Hepatocyte (in vitro differentiated cells): ENCODE data around the gene TCEAL4.

ENCODE experiments used
- EZH2 ChIP-seq: fragments of 200-600 bp; sonication (generic); IDR thresholded peaks from 2 replicates; pipeline ENCODE4 v1.6.1; 2016; ENCODE audit warnings: antibody characterized with exemption, mild to moderate bottlenecking, borderline replicate concordance
- EZH2phosphoT487 ChIP-seq: fragments of 200-600 bp; sonication (generic); IDR thresholded peaks from one replicate; pipeline ENCODE4 v1.6.1; 2018; ENCODE audit warnings: antibody characterized with exemption, mild to moderate bottlenecking, low read depth, moderate library complexity; ENCODE audit not compliant: unreplicated experiment, severe bottlenecking
- TF ChIP-seq, protein P1 (sequence below): fragments of 200-600 bp; sonication (generic); IDR thresholded peaks from 2 replicates; pipeline ENCODE4 v1.5.1; 2016; ENCODE audit warnings: antibody characterized with exemption, mild to moderate bottlenecking; ENCODE audit not compliant: poor library complexity

DNA sequence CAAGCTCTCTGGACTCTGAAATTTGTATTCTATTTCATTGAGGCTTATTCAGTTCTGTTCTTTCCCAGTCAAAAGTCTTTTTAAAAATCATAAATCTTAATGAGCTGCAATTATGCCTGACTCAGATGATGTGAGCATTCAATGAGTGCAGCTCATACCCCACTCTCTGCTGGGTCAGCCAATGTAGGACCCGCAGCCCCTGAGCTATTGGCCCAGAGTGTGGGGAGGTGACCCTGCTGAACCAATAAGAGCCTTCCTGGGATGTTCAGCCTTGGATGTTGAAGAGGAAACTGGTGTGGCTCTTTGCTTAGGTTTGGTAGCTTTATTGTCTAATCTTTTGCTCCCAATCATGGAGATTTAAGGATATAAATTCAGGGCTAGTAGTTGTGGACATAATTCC lies 12.1 kb upstream of the TCEAL4 start:
- TF ChIP-seq, protein P1, sequence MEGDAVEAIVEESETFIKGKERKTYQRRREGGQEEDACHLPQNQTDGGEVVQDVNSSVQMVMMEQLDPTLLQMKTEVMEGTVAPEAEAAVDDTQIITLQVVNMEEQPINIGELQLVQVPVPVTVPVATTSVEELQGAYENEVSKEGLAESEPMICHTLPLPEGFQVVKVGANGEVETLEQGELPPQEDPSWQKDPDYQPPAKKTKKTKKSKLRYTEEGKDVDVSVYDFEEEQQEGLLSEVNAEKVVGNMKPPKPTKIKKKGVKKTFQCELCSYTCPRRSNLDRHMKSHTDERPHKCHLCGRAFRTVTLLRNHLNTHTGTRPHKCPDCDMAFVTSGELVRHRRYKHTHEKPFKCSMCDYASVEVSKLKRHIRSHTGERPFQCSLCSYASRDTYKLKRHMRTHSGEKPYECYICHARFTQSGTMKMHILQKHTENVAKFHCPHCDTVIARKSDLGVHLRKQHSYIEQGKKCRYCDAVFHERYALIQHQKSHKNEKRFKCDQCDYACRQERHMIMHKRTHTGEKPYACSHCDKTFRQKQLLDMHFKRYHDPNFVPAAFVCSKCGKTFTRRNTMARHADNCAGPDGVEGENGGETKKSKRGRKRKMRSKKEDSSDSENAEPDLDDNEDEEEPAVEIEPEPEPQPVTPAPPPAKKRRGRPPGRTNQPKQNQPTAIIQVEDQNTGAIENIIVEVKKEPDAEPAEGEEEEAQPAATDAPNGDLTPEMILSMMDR: no peak
- TF ChIP-seq EZH2: no peak
- no peak for TF ChIP-seq EZH2phosphoT487
